Measurements from ENCODE around the gene ADAP1.
"Not testable (repeated sequence)": the region's sequence is repeated elsewhere in the genome, so short reads cannot be mapped to it uniquely, and the experiment has no call there.

ADAP1 gene

DNA sequence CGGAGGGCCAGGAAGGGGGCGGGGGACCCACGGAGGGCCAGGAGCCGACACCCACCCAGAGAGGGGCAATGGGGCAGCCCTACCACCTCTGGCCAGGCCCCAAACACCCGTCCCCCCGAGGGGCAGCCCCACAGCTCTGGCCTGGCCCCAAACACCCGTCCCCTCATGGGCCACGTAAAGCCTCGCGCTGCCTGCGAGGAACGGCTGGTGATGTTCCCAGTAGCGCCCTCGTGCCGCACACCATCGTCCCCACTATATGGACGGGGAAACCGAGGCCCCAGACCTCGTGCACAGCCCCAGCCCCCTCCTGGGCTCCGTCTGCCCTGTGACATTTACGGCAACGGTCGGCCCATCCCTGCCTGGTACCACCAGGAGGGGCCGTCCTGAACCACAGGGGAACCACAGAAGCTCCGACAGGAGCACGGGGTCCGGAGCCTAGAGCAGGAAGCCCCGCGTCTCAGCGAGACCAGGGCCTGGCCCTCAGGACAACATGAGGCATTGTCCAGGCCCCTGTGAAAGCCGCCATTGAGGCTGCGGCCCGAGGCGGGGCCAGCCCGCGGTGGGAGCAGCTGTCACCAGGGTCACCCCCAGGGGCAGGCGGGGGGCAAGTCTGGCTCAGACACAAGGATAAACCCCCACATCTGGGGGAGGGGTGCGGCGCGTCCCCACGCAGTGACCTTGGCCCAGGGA is 42.5 kb downstream of the ADAP1 start:
- in situ Hi-C loops (cut with MboI; ENCODE audit: low sequenced_read_pairs), result no loop called here

DNA sequence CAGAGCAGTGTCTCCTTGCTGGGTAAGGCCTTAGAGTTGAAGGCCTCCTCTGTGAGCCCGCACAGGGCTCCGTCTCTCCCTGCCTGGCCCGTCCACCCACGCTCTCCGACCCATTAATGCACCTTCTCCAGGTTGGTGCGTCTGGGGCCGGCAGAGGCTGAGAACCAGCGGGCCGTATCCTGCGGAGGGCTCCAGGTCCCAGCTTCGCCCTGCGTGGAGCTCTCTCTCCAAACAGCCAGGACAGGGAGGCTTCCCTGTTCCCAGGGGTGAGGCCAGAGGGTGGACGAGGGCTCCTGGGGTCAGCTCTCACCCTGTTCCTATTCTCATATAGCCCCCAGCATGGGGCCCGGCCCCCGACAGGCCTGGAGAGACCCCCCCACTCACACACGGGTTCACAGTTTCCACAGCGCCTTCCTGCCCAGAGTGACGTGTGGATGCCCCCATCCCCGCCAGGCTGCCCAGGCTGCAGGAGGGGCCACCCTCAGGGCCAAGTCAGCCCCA is 43.5 kb downstream of the ADAP1 start:
- in situ Hi-C loops (cut with MboI; ENCODE audit: low sequenced_read_pairs), result no loop called here

DNA sequence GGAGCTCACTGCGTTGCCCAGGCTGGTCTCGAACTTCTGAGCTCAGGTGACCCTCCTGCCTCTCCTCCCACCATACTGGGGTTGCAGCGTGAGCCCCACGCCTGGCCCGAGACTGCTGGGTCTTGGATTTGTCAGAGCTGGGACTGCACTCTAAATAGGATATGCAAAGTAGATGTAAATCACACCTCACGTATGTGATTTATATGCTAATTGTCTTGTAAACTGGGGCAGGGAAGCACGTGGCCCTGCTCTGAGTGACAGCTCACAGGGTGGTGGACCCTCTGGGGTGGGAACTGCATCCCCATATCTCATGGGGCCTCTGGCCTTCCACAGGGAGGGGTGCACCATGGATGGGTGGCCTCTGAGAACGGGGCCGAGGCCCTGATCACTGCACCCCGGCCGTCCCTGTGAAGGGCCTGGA is 44.0 kb downstream of the ADAP1 start:
- in situ Hi-C loops (cut with MboI; ENCODE audit: low sequenced_read_pairs), result no loop called here

DNA sequence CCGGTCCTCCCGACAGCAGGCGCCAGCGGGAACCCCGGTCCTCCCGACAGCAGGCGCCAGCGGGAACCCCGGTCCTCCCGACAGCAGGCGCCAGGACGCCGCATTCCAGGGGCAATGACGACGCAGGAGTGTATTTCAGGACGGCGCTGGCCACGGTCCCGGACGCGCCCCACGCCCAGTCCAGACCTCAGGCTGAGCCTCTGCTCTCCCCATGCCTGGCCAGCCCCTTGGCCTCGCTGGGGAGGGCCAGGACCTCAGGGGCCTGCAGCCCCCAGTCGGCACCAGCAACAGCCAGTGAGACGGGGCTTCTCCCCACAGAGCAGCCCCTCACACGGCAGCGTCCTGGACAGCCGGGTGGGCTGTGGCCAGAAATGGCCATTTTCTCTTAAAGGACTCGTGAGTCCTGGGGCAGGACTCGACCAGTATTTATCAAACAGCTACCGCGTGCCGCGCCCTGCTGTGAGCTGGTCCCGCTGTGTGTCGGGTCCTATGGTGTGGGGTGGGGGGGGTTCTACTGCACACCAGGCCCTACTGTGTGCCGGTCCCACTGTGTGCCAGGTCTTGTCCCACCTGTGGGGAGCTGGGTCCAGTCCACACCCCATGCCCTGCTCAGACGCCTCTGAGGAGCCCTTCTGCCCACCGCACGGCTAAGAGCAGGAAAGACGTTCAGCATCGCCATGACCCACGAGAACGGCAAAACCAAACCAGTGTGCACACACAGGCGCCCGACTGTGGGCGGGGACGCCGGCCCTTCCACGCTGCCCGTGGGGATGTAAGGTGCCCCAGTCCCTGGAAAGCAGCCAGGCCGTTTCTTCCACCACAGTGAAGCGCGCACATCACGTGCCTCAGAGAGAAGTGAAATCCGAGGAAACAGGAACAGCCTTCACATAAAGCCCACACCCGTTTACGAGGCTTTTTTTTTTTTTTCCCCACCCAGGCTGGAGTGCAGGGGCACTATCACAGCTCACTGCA is 44.8 kb downstream of the ADAP1 start:
- in situ Hi-C loops (cut with MboI; ENCODE audit: low sequenced_read_pairs), result no loop called here

DNA sequence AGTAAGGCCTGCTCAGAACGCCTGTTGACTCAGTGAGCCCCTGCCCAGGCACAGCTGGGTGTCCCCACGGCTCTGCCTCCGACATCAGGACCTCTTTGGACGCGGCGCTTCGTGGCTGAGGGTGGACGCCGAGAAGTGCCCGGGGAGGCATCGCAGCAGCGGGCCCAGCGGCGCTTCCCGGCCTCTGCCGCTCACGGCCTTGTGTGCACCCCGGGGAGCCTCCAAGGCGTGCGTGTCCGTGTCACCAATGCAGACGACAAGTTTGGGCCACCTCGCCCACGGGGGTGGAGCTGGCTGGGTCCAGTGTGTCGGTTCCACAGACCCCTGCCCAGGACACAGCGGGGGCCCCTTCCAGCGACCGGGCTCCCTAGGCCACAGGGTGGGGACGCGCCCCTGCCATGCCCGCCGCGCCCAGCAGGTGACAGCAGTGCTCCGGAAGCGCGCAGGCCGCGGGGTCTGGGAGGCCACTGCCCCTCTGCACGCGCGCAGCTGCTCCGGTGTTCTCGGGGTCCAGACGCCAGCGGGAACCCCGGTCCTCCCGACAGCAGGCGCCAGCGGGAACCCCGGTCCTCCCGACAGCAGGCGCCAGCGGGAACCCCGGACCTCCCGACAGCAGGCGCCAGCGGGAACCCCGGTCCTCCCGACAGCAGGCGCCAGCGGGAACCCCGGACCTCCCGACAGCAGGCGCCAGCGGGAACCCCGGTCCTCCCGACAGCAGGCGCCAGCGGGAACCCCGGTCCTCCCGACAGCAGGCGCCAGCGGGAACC is 45.7 kb downstream of the ADAP1 start:
- in situ Hi-C loops (cut with MboI; ENCODE audit: low sequenced_read_pairs), result not testable (repeated sequence)

DNA sequence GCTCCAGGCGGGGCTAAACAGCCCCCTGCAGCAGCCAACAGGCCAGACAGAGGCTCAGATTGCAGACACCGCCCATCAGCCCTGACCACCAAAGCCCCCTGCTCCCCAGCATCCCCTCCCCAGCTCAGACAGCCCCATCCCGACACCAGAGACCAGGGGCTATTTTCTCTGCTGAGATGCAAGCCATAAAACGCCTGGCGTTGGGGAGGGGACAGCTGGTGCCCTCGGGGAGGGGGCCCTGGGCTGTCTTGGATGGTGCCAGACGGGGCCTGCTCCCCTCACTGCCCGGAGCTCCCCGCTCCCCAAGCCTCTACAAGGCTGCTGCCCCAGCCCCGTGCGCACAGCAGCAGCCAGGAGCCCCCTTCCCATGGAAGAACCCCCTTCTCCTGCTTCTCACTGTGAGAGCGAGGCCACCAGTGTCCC is 46.3 kb downstream of the ADAP1 start:
- in situ Hi-C loops (cut with MboI; ENCODE audit: low sequenced_read_pairs), result no loop called here

DNA sequence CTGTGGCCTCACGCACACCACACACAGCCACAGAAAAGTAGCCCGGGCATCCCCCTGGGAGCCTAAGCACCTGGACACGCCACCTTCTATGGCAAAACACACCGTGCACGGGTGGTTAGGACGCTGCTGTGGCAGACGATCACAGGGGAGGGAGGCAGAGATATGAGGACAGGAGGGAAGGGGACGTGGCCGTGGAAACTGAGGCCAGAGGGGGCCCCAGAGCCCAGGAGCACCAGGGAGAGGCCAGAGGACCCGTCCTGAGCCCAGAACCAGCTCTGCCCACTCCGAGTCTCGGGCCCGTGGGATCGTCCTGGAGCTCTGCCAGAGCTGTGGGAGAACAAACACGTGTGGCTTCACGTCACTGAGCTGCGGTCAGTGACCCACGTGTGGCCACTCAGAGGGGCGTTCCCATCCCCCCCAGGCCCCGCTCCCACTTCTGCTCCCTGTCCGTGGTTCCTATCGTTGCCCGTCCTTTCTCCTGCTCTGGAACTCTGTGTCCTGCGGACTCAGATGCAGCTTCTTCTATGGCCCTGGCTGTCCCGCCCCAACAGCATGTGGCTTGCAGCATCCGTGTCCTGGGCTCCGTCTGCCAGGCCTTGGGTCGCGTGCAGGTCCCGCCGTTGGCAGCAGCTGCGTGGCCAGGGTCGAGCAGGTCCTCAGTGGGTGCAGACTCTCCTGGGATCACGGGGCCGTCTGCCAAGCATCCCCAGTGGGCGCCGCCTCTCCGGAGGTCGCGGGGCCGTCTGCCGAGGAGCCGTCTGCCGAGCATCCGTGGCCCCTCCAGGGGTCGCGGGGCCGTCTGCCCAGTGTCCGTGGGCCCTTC is 47.1 kb downstream of the ADAP1 start:
- in situ Hi-C loops (cut with MboI; ENCODE audit: low sequenced_read_pairs), result no loop called here

DNA sequence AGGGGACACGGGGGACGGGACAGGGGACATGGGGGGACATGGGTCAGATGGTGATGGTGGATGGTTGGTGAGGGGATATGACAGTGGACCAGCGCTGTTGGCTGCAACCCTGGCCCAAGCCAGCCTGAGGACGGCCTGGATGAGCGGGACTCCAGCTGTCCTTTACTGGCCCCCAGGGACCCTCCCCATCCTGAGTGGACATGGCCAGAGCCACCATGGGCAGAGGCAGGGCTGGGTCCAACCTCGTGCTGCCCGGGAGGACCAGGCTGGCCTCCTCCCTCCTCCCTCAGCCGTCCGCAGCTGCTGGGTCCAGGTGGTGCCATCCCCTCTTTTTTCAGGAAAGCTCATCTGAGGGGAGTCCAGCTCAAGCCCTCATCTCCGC is 47.7 kb downstream of the ADAP1 start:
- in situ Hi-C loops (cut with MboI; ENCODE audit: low sequenced_read_pairs), result no loop called here

DNA sequence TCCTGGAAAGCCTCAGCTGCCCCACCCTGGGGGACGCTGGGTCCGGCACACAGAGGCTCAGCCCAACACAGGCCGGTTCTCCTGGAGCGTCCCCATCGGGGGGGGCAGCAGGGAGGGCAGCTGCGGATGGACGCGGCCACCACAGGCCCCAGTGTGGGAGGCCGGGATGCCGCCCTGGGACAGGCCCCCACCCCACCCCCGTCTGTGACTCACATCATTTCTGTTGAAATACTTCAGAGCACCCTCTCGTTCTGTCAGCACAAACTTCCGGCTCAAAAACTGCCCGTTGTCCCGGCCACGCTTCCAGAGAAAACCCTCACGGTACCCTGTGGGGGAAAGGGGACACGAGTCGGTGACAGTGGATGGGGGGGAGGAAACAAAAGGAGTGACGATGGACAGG is 49.6 kb downstream of the ADAP1 start:
- in situ Hi-C loops (cut with MboI; ENCODE audit: low sequenced_read_pairs), result no loop called here

DNA sequence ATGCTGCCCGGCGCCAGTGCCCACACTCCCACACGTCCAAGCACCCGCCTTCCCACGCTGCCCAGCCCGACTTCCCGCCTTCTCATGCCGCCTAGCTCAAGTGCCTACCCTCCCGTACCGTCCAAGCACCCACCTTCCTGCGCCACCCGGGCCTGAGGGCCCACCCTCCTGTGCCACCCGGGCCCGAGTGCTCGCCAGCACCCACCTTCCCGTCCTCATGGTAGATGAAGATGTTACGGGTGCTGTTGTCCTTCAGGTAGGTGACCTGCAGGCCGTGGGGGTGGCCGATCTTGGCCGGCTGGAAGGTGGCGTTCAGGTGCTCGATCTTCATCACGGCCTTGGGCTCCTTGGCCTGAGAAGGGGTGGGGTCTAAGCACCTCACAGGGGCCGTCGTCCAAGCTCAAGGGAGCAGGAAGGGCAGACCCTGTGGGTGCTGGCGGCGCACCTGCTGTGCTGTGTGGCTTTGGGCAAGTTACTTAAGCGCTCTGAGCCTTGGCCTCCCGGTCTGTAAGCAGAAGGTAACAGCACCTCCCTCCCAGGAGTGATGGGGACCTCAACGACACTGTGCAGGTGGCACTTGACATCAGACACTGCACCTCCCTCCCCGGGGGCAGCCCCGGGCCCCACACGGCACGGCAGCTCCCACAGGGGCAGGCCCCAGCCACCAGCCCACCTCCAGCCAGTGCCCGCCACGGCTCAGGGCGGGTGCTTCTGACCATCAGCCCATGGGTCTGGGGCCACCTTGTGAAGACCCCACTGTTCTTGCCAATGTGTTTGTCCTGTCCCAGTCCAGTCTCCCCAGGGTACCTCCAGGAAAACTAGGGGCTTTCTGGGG is 50.3 kb downstream of the ADAP1 start:
- in situ Hi-C loops (cut with MboI; ENCODE audit: low sequenced_read_pairs), result no loop called here

DNA sequence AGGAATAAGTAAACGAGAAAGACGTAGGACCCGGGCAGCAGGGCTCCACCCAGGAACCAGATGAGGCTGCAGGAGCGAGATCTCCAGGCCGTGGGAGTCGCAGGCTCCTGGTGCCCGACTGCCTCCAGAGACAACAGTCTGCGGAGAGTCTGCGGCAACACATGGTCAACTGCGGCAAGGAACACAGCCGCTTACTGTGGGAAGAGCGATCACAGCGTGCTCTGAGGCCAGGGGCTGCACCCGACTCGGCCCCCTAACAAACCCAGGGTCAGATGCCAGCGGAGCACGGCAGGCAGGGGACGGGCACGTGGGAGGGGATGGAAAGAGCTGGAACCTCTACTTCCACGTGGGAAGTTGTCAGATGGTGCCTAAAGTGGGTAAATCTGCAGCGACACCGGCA is 51.5 kb downstream of the ADAP1 start:
- in situ Hi-C loops (cut with MboI; ENCODE audit: low sequenced_read_pairs), result no loop called here

DNA sequence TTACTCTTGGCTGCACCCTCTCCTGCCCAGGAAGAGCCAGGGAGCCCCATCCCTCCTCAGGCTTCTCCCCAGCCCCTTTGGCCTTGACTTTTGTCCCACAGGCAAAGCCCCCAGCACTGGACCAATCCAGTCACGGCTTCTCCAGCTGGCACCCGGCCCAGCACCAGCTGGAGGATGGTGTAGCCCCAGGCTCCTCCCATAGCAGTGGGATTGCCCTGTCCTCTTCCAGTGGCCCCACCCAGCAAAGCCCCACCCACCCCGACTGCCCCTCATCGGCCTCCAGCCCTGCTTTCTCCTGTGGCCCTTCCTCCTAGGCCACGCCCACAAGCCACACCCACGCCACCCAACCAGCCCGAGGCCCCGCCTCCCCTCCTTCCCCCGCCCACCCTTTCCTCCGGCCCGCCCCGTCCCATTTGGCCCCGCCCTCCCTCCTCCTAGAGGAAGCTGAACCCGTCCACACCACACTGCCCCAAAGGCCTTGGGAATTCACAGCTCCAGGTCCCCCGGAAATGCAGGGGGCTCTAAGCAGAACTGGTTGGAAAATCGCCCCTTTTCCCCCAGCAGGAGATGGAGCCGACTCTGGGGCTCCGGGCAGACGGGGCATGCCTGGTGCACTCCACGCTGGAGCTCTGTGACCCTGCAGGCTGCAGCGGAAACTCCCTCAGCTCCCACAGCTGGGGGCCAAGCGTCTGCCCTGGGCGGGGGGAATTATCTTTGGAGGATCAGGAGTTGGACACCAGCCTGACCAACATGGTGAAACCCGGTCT is 52.9 kb downstream of the ADAP1 start:
- in situ Hi-C loops (cut with MboI; ENCODE audit: low sequenced_read_pairs), result no loop called here

DNA sequence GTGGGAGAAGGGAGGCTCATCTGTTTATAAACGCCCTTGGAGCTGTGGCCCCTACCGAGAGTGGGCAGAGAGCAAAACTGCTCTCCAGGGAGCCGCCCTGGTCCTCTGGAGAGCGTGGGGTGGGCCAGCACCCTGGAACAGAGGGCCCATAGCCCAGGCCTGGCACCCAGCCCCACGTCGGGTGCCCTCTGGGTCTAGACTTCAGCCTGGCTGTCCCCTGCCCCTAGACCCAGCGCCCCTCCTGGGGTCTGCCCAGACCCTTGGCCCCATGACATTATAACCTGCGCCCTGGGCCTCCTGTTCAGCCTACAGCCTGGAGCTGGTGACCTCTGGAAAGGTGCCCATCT is 53.5 kb downstream of the ADAP1 start:
- in situ Hi-C loops (cut with MboI; ENCODE audit: low sequenced_read_pairs), result no loop called here

DNA sequence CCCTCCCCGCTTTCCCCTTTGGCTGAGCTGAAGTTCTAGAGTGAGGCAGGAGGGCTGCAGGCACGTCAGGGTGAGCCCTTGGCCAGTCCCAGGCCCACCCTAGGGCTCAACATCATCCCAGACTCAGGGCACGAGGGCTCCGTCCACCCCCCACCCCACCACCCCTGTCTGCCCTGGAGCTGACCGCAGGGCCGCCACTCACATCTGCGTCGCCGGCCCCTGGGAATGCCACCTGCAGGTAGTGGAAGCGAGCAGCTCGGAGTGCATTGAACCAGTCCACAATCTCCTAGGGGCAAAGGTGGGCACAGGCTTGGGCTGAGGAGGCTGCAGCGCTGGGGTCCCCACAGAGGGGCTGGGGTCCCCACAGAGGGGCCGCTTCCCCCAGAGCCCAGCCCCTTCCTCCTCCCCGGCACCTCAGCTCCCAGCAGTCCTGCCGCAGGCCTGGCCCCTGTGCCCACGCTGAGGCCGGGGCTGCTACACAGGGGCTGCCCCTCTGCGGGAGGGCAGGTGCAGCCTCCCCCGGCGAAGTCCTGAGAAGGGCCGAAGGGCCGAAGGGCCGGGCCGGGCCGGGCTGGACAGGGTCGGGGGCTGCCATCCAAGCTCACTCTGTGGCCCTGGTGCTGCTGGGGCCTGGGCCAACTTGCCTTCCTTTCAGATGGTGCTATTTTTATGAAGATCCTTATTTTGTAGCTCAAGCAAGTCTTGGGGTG is 54.0 kb downstream of the ADAP1 start:
- in situ Hi-C loops (cut with MboI; ENCODE audit: low sequenced_read_pairs), result no loop called here

DNA sequence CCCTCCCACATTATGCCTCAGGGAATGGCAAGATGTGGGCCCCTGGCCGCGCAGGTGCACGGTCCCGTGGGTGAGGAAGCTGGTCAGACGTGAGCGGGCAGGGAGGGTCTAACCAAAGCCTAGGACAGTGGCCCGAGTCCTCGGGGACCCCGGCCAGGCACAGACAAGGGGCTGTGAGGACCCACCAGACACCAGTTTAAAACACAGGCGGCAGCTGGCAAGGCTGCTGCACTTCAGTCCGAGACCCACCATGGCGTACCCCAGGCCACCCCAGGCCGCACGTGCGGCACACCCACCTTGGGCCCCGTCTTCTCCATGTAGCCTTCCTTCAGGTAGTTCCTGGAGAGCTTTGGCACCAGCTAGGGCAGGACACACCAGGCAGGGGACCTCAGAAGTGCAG is 54.7 kb downstream of the ADAP1 start:
- in situ Hi-C loops (cut with MboI; ENCODE audit: low sequenced_read_pairs), result no loop called here

DNA sequence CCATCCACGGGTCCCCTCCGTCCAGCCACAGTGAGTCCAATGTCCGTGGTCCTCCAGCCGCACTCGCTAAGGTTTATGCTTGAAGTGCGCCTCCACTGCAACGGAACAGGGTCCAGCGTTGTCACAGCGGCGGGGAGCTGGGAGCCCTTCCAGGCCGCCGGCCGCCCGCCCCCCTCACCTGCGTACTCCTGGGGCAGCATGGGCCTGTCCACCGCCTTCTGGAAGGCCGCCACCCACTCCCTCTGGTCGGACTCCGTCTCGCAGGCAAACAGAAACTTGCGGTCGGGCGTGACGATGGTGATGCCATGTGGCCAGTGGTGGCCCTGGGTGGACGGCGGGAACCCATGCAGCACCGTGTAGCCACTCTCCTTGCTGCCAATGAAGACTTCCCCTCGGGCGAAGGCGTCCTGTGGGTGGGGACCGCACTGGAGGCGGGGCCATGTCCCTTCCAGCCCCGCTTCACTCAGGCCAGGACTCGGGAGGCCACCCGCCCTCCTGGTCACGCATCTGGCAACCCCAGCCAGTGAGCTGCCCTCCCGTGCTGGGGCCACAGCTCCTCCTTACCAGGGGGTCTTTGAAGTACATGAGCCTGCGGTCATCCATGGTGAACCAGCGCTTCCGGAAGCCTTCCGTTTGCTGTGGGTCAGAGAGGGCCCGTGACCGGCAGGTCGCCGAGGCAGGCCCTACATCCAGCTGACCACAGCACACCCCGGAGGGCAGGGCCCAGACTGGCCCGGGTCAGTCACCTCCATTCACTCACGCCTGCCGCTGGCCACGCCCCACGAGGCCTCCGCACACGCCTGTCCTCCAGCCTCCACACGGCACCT is 55.4 kb downstream of the ADAP1 start:
- in situ Hi-C loops (cut with MboI; ENCODE audit: low sequenced_read_pairs), result no loop called here

DNA sequence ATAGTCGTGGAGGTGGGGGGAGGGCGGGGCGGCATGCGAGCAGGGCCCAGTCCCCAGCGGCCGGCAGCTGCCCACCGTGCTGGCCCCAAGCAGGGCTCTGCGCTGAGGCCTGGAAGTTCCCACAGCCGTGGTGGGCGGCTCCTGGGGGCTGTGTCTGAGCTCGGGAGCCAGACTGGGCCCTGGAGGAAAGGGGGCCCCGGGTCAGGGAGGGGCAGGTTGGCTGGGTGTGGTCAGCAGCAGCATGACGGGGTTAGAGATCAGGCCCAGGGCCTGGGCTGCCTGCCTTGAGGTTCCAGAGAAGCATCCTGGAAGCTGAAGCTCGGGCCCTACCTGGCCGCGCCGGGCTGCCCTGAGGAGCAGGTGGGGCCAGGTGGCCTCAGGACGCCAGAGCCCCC is 56.0 kb downstream of the ADAP1 start:
- in situ Hi-C loops (cut with MboI; ENCODE audit: low sequenced_read_pairs), result no loop called here

Data from HL-60/S4 treated with retinoic acid at 250 ng/mL for 4 days and 3 days (cell line).